GM10248 (cell line): ENCODE data around the gene GAGE12J.
"Not testable (repeated sequence)": the region's sequence is repeated elsewhere in the genome, so short reads cannot be mapped to it uniquely, and the experiment has no call there.

ENCODE experiments used
- CTCF ChIA-PET: fragments of 300-600 bp; sonication (Branson Sonifier 250); formaldehyde crosslinking; extraction: SDS; loops from one replicate; lab custom pipeline; 2021; ENCODE audit warnings: antibody characterized with exemption; lab: Yijun Ruan, JAX
- POLR2A ChIA-PET: fragments of 350-650 bp; sonication (Branson Sonifier 250); formaldehyde crosslinking; extraction: SDS; loops from one replicate; lab custom pipeline; 2020; ENCODE audit warnings: antibody characterized with exemption; lab: Yijun Ruan, JAX
- DNase-seq: peaks from one replicate; pipeline ENCODE4 v3.0.0; 2012; ENCODE audit errors: extremely low spot score
- TF ChIP-seq, protein P1 (sequence below): IDR thresholded peaks from 2 replicates; pipeline ENCODE4 v1.5.1; 2012; ENCODE audit warnings: mild to moderate bottlenecking, low read depth; ENCODE audit errors: extremely low read depth, missing control alignments, control extremely low read depth

Gene GAGE12J

DNA sequence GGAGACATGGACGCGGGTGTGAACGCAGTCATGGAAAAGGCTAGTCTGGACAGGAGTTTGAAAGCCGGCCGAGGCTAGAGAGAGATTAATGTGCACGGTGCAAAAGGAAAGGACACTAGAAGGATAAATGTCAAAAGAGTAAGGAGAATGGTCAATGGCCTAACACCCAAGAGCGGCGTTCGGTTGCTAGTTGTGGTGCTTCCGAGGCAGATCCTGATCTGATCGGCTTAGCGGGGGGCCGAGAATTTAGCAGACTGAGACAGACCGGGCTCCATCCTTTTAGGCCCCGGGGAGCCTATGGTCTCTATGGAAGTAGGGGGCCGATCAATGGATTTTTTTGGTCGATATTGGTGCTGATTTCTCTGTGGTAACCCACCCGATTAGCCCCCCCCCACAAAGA lies 11.5 kb upstream of the GAGE12J start:
- ChIA-PET CTCF (no interaction called here), POLR2A (no interaction called here)
- TF ChIP-seq, protein P1, sequence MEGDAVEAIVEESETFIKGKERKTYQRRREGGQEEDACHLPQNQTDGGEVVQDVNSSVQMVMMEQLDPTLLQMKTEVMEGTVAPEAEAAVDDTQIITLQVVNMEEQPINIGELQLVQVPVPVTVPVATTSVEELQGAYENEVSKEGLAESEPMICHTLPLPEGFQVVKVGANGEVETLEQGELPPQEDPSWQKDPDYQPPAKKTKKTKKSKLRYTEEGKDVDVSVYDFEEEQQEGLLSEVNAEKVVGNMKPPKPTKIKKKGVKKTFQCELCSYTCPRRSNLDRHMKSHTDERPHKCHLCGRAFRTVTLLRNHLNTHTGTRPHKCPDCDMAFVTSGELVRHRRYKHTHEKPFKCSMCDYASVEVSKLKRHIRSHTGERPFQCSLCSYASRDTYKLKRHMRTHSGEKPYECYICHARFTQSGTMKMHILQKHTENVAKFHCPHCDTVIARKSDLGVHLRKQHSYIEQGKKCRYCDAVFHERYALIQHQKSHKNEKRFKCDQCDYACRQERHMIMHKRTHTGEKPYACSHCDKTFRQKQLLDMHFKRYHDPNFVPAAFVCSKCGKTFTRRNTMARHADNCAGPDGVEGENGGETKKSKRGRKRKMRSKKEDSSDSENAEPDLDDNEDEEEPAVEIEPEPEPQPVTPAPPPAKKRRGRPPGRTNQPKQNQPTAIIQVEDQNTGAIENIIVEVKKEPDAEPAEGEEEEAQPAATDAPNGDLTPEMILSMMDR: no peak
- DNase-seq: no peak

GRCh38 chrX:49312176-49312575 lies 9.7 kb upstream of the GAGE12J start:
- DNase-seq: no peak
- ChIA-PET POLR2A (no interaction called here), CTCF (no interaction called here)
- TF ChIP-seq, protein P1: no peak

DNA sequence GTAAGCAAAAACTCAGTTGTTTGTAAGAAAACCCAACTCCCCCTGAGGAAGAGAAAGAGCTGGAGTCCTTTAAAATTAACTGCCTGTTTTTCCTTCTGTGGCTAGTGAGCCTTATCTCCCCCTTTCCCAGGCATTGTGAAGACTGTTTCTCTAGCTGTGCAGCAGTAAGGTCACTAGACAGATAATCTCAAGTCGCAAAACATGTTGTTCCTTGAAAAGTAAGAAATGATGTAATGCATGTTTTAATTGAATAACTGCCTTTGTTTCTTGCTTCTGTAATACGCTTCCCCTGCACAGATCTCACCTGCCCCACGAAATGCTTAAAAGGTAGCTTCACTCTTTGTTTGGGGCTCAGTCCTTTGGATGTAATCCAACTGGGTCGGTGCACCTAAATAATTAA lies 5.8 kb upstream of the GAGE12J start:
- ChIA-PET CTCF (no interaction called here), POLR2A (no interaction called here)
- DNase-seq: no peak
- TF ChIP-seq, protein P1: no peak

- CTCF ChIA-PET, DNase-seq, POLR2A ChIA-PET: not testable (repeated sequence)
These were observed 429 bp downstream of the GAGE12J start for GRCh38 chrX:49322266-49322665.

DNA sequence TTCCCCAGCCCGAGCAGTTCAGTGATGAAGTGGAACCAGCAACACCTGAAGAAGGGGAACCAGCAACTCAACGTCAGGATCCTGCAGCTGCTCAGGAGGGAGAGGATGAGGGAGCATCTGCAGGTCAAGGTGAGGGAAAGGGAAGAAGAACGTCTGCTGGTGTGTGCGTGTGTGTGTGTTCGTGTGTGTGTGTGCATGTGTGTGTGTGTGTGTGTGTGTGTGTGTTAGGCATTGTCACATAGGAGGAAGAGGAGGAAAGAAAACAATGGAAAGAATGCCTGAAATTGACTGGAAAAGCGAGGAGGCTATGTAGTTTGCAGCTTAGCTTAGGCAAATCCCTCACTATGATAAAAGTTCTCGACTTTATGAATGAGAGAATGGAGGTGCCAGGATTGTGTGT lies 1.9 kb downstream of the GAGE12J start:
- CTCF ChIA-PET: not testable (repeated sequence)

GRCh38 chrX:49330421-49330820 lies 8.6 kb downstream of the GAGE12J start:
- CTCF ChIA-PET, DNase-seq, POLR2A ChIA-PET: not testable (repeated sequence)

More for the DNA sequence above, 1.9 kb downstream of the GAGE12J start:
- POLR2A ChIA-PET, DNase-seq: not testable (repeated sequence)

DNA sequence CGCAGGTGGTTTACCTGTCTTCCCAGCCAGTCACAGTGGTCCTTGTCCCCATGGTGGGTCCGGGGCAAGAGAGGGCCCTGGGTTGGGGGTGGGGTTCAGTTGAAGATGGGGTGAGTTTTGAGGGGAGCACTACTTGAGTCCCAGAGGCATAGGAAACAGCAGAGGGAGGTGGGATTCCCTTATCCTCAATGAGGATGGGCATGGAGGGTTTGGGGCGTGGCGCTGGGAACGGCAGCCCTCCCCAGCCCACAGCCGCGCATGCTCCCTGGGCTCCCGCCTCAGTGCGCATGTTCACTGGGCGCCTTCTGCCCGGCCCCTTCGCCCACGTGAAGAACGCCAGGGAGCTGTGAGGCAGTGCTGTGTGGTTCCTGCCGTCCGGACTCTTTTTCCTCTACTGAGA lies 9.4 kb downstream of the GAGE12J start, which contains the start of gene GAGE13:
TSS of gene GAGE13 (plus strand) at position 301 of the 400 bp plus-strand sequence. CDS start 1,156 bp downstream, outside the sequence.
- DNase-seq, CTCF ChIA-PET, POLR2A ChIA-PET: not testable (repeated sequence)

DNA sequence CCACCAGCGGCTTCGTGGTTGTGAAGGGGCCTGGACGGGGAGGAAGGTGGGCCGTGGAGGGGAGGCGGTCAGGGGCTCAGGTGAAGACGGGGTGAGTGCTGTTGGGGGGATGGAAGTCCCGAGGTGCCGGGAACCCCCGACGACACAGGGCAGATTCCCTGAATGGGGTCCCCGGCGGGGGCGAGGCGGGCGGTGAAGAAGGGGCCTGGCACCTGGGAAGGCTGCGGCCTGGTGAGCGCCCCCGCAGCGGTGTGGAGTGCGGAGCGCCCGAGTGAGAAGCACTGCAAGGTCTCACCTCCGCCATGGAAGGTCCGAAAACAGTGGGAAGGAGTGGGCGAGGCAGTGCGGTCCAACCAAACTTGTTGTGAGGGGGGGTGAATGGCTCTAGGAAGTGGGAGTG lies 10.0 kb downstream of the GAGE12J start:
- POLR2A ChIA-PET, CTCF ChIA-PET, DNase-seq: not testable (repeated sequence)

DNA sequence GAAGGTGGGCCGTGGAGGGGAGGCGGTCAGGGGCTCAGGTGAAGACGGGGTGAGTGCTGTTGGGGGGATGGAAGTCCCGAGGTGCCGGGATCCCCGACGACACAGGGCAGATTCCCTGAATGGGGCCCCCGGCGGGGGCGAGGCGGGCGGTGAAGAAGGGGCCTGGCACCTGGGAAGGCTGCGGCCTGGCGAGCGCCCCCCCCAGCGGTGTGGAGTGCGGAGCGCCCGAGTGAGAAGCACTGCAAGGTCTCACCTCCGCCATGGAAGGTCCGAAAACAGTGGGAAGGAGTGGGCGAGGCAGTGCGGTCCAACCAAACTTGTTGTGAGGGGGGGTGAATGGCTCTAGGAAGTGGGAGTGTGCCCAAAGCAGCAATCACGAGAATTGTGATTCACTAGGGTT lies 19.6 kb downstream of the GAGE12J start:
- CTCF ChIA-PET, POLR2A ChIA-PET, DNase-seq: not testable (repeated sequence)

DNA sequence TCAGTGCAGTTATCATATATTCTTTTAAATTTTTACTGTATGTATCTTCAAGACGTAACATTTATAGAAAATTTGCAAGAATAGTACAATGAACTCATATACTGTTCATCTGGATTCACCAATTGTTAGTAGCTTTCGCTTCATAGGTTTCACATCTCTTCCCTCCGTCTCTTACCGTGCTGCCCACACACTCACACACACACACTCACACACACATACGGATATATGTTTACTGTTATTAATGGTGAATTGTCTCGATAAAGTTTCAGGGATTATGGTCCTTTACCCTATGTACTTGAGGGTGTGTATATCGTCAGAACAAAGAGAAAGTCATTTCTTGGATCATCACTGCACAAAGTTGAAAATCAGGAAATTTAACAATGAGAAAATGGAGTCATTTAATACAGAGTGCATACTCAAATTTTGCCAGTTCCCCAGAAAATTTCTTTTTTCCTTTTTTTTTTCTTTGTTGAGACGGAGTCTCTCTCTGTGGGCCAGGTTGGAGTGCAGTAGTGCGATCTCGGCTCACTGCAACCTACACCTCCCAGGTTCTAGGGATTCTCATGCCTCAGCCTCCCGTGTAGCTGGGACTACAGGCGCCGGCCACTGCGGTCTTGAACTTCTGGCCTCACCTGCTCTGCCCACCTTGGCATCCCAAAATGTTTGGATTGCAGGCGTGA lies 22.8 kb downstream of the GAGE12J start:
- POLR2A ChIA-PET, CTCF ChIA-PET, DNase-seq: not testable (repeated sequence)

DNA sequence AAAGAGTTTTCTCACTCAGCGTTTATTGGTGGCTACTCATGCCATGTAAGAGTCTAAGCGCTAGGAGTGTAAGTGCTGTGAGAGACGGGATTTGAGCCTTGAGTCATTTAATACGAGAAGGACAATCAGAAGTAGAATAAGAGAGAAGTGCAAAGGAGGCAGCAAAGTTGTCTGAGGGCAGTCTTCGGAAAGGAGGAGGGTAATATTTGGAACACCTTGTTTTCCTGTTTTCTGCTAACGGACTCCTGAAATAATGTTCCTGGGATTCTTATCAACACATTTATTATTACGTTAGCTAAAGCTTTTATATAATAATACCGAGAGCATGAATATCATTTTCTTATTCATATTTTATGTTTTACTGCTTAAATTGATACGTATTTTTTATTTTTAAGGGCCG lies 23.6 kb downstream of the GAGE12J start:
- CTCF ChIA-PET, DNase-seq, POLR2A ChIA-PET: not testable (repeated sequence)

GRCh38 chrX:49346150-49346549 lies 24.3 kb downstream of the GAGE12J start:
- POLR2A ChIA-PET, DNase-seq, CTCF ChIA-PET: not testable (repeated sequence)
